Measurements from ENCODE around the gene TNFRSF4.

The TNFRSF4 gene

DNA sequence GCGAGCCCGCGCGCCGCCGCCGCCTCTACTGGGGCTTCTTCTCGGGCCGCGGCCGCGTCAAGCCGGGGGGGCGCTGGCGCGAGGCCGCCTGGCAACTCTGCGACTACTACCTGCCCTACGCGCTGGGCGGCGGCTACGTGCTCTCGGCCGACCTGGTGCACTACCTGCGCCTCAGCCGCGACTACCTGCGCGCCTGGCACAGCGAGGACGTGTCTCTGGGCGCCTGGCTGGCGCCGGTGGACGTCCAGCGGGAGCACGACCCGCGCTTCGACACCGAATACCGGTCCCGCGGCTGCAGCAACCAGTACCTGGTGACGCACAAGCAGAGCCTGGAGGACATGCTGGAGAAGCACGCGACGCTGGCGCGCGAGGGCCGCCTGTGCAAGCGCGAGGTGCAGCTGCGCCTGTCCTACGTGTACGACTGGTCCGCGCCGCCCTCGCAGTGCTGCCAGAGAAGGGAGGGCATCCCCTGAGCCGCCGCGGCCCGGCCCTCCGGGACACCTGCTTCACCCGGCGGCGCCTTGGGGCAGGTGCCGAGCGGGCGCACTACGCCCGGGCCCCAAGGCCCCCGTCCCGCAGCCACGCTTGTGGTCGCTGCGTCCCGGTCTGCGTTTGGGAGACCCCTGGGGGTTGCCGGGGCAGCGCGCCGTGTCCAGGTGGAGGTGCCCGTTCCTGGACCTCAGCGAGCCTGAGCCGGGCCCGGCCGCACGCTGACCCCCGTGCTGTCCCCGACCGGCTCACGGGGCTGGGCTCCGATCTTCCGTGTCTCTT lies 19.0 kb upstream of the TNFRSF4 start:
- no peak for DNase-seq (ENCODE audit: low spot score)

- no peak for DNase-seq (ENCODE audit: low spot score)
These were observed 18.3 kb upstream of the TNFRSF4 start, which contains the start of gene B3GALT6 for GRCh38 chr1:1232208-1232795. TSS of gene B3GALT6 (plus strand) at chr1:1232237. CDS start at chr1:1232279, 42 bp downstream.

GRCh38 chr1:1231400-1232207 lies 17.7 kb upstream of the TNFRSF4 start, which contains the start of gene SDF4:
TSS of gene SDF4 (minus strand) at chr1:1232001. CDS start at chr1:1228772, 3,229 bp downstream.
- peak; percentile 96 for DNase-seq (ENCODE audit: low spot score)

- DNase-seq (ENCODE audit: low spot score): no peak
These were observed 16.9 kb upstream of the TNFRSF4 start for GRCh38 chr1:1230656-1231399.

GRCh38 chr1:1229770-1230169 lies 15.8 kb upstream of the TNFRSF4 start:
- no peak for DNase-seq (ENCODE audit: low spot score)

- no peak for DNase-seq (ENCODE audit: low spot score)
These were observed 14.8 kb upstream of the TNFRSF4 start for GRCh38 chr1:1228596-1229321.

DNA sequence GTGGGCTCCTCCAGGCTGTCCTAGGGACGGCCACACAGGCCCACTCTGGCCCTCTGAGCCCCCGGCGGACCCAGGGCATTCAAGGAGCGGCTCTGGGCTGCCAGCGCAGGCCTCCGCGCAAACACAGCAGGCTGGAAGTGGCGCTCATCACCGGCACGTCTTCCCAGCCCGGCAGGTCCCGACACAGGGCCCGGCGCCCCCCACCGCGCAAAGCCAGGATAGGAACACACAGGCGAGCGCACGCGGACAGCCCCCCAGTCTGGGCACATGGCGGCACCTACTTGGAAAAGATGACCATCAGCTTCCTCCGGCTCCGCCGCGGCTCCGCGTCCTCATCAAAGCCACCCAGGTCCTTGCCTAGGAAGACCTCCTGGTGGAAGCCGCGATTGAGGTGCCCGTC lies 14.2 kb upstream of the TNFRSF4 start:
- DNase-seq (ENCODE audit: low spot score): no peak

- DNase-seq (ENCODE audit: low spot score): no peak
These were observed 13.4 kb upstream of the TNFRSF4 start for GRCh38 chr1:1227386-1227785.

GRCh38 chr1:1226566-1227362 lies 12.8 kb upstream of the TNFRSF4 start:
- no peak for DNase-seq (ENCODE audit: low spot score)

DNA sequence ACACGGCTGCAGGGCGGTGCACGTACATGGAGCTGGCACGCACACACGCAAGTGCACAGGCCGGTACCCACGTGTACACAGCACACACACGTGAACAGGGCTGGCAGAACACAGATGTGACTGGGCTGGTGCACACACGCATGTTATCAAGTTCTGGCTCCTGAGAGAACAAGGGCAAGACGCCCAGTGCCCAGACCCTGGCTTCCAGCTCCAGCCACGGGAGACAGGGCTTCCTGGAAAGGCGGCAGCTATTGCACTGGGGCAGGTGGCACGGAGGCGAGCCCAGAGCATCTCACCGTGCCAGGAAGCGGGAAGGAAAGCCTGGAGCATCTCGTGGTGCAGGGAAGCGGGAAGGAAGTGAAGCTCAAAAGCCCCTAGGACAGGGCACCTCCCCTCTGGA lies 12.0 kb upstream of the TNFRSF4 start:
- DNase-seq (ENCODE audit: low spot score): no peak

DNA sequence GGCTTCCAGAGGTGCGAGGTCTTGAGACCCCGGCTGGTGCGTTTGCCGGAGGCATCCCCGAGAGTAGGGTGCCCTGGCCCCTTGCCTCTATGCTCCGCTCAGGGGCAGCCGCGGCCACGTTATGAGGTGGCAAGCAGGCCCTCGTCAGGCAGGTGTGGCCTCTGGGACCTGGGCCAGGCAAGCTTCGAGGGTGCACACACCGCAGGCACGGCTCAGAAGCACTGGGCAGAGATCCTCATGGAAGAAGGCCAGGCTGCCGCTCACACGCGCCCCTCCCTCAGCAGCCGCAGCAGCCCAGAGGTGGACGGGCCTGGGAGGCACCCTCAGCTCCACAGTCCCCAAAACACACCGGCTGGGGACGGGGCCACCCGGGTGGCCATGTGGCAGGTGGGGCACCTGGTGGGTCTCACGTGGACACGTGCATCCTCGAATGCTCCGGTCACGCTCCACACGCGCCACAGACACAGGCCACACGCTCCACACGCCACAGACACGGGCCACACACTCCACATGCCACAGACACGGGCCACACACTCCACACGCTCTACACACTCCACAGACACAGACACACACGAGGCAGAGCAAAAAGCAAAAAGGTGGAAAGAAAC lies 11.4 kb upstream of the TNFRSF4 start:
- no peak for DNase-seq (ENCODE audit: low spot score)

DNA sequence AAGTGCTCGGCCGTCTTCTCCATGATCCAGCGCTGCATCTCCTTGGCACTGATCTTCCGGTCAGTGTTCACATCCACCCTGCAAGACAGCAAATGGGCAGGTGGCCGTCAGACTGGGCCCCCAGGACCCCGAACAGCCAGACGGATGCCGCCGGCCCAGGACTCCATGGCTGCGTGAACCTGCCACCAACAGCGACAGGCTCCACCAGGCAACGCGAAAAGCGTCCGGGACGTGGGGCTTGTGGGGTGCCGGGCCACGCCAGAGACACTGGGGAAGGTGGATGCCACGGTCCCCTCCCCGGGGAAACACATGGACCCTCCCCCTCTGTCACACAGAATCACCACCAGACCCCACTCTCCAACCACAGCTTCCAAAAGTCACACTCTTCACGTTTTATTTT lies 9.9 kb upstream of the TNFRSF4 start:
- no peak for DNase-seq (ENCODE audit: low spot score)

DNA sequence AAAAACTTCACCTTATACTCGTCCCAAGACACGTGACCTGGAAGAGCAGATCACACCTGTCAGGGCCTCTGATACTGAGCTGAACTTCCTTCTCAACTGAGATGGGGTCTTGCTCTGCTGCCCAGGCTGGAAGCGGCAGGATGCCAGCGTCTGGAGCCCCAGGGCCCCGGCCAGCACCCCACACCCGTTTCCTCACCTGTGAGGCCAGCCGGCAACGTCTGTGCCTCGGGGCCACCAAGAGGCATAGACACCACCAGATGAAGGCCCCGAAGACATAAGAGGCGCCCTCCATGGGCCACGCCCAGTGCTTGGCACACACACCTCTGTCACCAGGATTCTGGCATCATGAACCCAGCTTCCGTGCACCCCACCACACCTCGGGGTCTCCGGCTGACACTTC lies 9.4 kb upstream of the TNFRSF4 start:
- no peak for DNase-seq (ENCODE audit: low spot score)

- DNase-seq (ENCODE audit: low spot score): no peak
These were observed 8.7 kb upstream of the TNFRSF4 start for GRCh38 chr1:1222575-1223225.

GRCh38 chr1:1221887-1222574 lies 8.1 kb upstream of the TNFRSF4 start:
- no peak for DNase-seq (ENCODE audit: low spot score)

DNA sequence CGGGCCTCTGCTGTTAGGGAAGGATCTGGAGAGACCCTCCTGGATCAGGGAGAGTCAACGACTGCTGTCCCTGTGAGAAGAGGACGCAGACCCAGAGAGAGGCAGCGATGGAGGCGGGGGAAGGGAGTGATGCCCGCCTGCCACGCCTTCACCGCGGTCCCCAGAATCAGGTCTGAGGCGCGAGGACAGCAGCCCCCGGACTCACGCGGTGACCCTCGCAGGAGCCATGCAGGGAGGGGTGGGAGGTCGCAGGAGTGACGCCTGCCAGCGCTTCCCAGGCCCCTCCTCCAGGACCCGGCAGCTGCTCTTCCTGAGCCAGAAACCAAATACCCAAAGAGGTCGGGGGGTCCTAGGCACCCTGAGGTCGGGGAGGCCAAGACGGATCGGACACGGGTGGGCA lies 6.2 kb upstream of the TNFRSF4 start:
- DNase-seq (ENCODE audit: low spot score): no peak

DNA sequence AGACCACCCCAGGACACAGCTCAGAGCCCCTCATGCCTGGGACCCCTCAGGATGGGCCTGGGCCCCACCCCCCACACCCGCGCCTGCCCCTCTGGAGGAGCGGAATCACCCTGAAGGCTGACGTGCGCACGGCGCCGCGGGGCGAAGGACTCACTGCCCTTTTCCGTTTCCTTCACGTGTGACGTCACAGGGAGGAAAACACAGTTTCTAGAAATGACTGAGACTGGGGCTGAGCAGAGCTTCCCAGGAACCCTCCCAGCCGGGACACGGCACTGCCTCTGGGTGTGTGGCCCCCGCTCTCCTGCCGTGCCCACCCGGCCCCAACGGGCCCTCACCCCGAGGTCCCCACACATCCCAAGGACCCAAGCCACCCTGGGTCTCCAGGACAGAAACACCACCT lies 5.4 kb upstream of the TNFRSF4 start:
- no peak for DNase-seq (ENCODE audit: low spot score)

GRCh38 chr1:1218524-1219200 lies 4.7 kb upstream of the TNFRSF4 start:
- no peak for DNase-seq (ENCODE audit: low spot score)

All from putamen (tissue), 1 donor.